ENCODE data around the gene DMP1. TPM values are rescaled to one million over a fixed set of nuclear protein-coding genes. Genes with fewer than 3 reads are reported as not detected.

DMP1 gene
- total RNA-seq = not detected

GRCh38 chr4:87649980-87650379, at the start of gene DMP1:
DMP1 (plus strand) TSS chr4:87650280; CDS start chr4:87656493, 6,213 bp downstream.
- Mint-ChIP-seq H3K9me3 (no peaks in the 10 kb centered on the region), H3K36me3 (ENCODE audit: insufficient read depth) (no peaks in the 10 kb centered on the region), H3K4me1 (ENCODE audit: low read depth) (no peaks in the 10 kb centered on the region), H3K27me3 (ENCODE audit: low read depth) (peaks cover 2% of the 10 kb centered on the region), H3K4me3 (no peak within 1 kb of the TSS)
- ATAC-seq (no peak), DNase-seq (no peak)

- Mint-ChIP-seq H3K4me3 (no peak overlapping the region), H3K4me1 (ENCODE audit: low read depth) (no peaks in the 10 kb centered on the region), H3K36me3 (ENCODE audit: insufficient read depth) (no peaks in the 10 kb centered on the region), H3K9me3 (peaks cover 3% of the 10 kb centered on the region), H3K27me3 (ENCODE audit: low read depth) (peaks cover 13% of the 10 kb centered on the region)
- DNase-seq (no peak), ATAC-seq (no peak)
Observed at GRCh38 chr4:87601361-87601760, 48.7 kb upstream of the DMP1 start.

- DNase-seq = no peak
- H3K4me1 Mint-ChIP-seq (ENCODE audit: low read depth) = no peaks in the 10 kb centered on the region
- H3K4me3 Mint-ChIP-seq = no peak within 1 kb of the TSS
- H3K36me3 Mint-ChIP-seq (ENCODE audit: insufficient read depth) = no peaks in the 10 kb centered on the region
- no peak for ATAC-seq
- no peaks in the 10 kb centered on the region for H3K9me3 Mint-ChIP-seq
- peaks cover 2% of the 10 kb centered on the region for H3K27me3 Mint-ChIP-seq (ENCODE audit: low read depth)
Observed at GRCh38 chr4:87608229-87608628, 41.9 kb upstream of the DMP1 start, which contains the start of gene DSPP. DSPP (plus strand) TSS chr4:87608529; CDS start chr4:87610909, 2,380 bp downstream.

GRCh38 chr4:87614292-87614890, 35.7 kb upstream of the DMP1 start:
- Mint-ChIP-seq H3K4me1 (ENCODE audit: low read depth) (no peaks in the 10 kb centered on the region), H3K36me3 (ENCODE audit: insufficient read depth) (no peaks in the 10 kb centered on the region), H3K27me3 (ENCODE audit: low read depth) (peaks cover 2% of the 10 kb centered on the region), H3K4me3 (no peak overlapping the region), H3K9me3 (no peaks in the 10 kb centered on the region)
- no peak for DNase-seq
- ATAC-seq = no peak

- Mint-ChIP-seq H3K27me3 (ENCODE audit: low read depth) (no peaks in the 10 kb centered on the region), H3K4me1 (ENCODE audit: low read depth) (no peaks in the 10 kb centered on the region), H3K9me3 (no peaks in the 10 kb centered on the region), H3K4me3 (no peak overlapping the region), H3K36me3 (ENCODE audit: insufficient read depth) (no peaks in the 10 kb centered on the region)
- no peak for DNase-seq
- ATAC-seq = no peak
Observed at GRCh38 chr4:87616268-87616667, 33.8 kb upstream of the DMP1 start.

GRCh38 chr4:87620086-87620485, 30.0 kb upstream of the DMP1 start:
- no peak for ATAC-seq
- no peaks in the 10 kb centered on the region for H3K9me3 Mint-ChIP-seq

GRCh38 chr4:87620491-87620890, 29.6 kb upstream of the DMP1 start:
- DNase-seq (no peak), ATAC-seq (no peak)
- Mint-ChIP-seq H3K36me3 (ENCODE audit: insufficient read depth) (no peaks in the 10 kb centered on the region), H3K4me3 (no peak overlapping the region), H3K27me3 (ENCODE audit: low read depth) (peaks cover 4% of the 10 kb centered on the region), H3K4me1 (ENCODE audit: low read depth) (no peaks in the 10 kb centered on the region), H3K9me3 (no peaks in the 10 kb centered on the region)

More at GRCh38 chr4:87620086-87620485, 30.0 kb upstream of the DMP1 start:
- Mint-ChIP-seq H3K4me3 (no peak overlapping the region), H3K27me3 (ENCODE audit: low read depth) (peaks cover 4% of the 10 kb centered on the region), H3K36me3 (ENCODE audit: insufficient read depth) (no peaks in the 10 kb centered on the region), H3K4me1 (ENCODE audit: low read depth) (no peaks in the 10 kb centered on the region)
- DNase-seq = no peak

- H3K27me3 Mint-ChIP-seq (ENCODE audit: low read depth) = peaks cover 4% of the 10 kb centered on the region
- no peak overlapping the region for H3K4me3 Mint-ChIP-seq
- no peaks in the 10 kb centered on the region for H3K4me1 Mint-ChIP-seq (ENCODE audit: low read depth)
- H3K9me3 Mint-ChIP-seq = no peaks in the 10 kb centered on the region
- DNase-seq = no peak
- H3K36me3 Mint-ChIP-seq (ENCODE audit: insufficient read depth) = no peaks in the 10 kb centered on the region
- no peak for ATAC-seq
Observed at GRCh38 chr4:87622303-87622702, 27.8 kb upstream of the DMP1 start.

GRCh38 chr4:87624698-87625097, 25.4 kb upstream of the DMP1 start:
- Mint-ChIP-seq H3K36me3 (ENCODE audit: insufficient read depth) (no peaks in the 10 kb centered on the region), H3K4me3 (no peak overlapping the region), H3K9me3 (peaks cover 4% of the 10 kb centered on the region), H3K4me1 (ENCODE audit: low read depth) (no peaks in the 10 kb centered on the region), H3K27me3 (ENCODE audit: low read depth) (peaks cover 4% of the 10 kb centered on the region)
- no peak for ATAC-seq
- no peak for DNase-seq

GRCh38 chr4:87631668-87632067, 18.4 kb upstream of the DMP1 start:
- H3K4me3 Mint-ChIP-seq = no peak overlapping the region
- H3K27me3 Mint-ChIP-seq (ENCODE audit: low read depth) = peaks cover 3% of the 10 kb centered on the region
- no peaks in the 10 kb centered on the region for H3K4me1 Mint-ChIP-seq (ENCODE audit: low read depth)
- ATAC-seq (no peak), DNase-seq (no peak)
- peaks cover 4% of the 10 kb centered on the region for H3K9me3 Mint-ChIP-seq
- no peaks in the 10 kb centered on the region for H3K36me3 Mint-ChIP-seq (ENCODE audit: insufficient read depth)

- no peaks in the 10 kb centered on the region for H3K4me1 Mint-ChIP-seq (ENCODE audit: low read depth)
- H3K36me3 Mint-ChIP-seq (ENCODE audit: insufficient read depth) = no peaks in the 10 kb centered on the region
- ATAC-seq (no peak), DNase-seq (no peak)
- no peak overlapping the region for H3K4me3 Mint-ChIP-seq
- peaks cover 5% of the 10 kb centered on the region for H3K27me3 Mint-ChIP-seq (ENCODE audit: low read depth)
- H3K9me3 Mint-ChIP-seq = peaks cover 4% of the 10 kb centered on the region
Observed at GRCh38 chr4:87632469-87632868, 17.6 kb upstream of the DMP1 start.

- Mint-ChIP-seq H3K9me3 (peaks cover 4% of the 10 kb centered on the region), H3K4me3 (no peak overlapping the region), H3K36me3 (ENCODE audit: insufficient read depth) (no peaks in the 10 kb centered on the region), H3K4me1 (ENCODE audit: low read depth) (no peaks in the 10 kb centered on the region), H3K27me3 (ENCODE audit: low read depth) (peaks cover 5% of the 10 kb centered on the region)
- DNase-seq (no peak), ATAC-seq (no peak)
Observed at GRCh38 chr4:87633243-87633642, 16.8 kb upstream of the DMP1 start.

GRCh38 chr4:87644286-87644685, 5.8 kb upstream of the DMP1 start:
- Mint-ChIP-seq H3K4me1 (ENCODE audit: low read depth) (no peaks in the 10 kb centered on the region), H3K4me3 (no peak overlapping the region), H3K36me3 (ENCODE audit: insufficient read depth) (no peaks in the 10 kb centered on the region), H3K9me3 (no peaks in the 10 kb centered on the region), H3K27me3 (ENCODE audit: low read depth) (no peaks in the 10 kb centered on the region)
- DNase-seq (no peak), ATAC-seq (no peak)

- DNase-seq = no peak
- Mint-ChIP-seq H3K4me3 (no peak overlapping the region), H3K4me1 (ENCODE audit: low read depth) (no peaks in the 10 kb centered on the region), H3K36me3 (ENCODE audit: insufficient read depth) (no peaks in the 10 kb centered on the region), H3K9me3 (no peaks in the 10 kb centered on the region), H3K27me3 (ENCODE audit: low read depth) (peaks cover 2% of the 10 kb centered on the region)
- ATAC-seq = no peak
Observed at GRCh38 chr4:87650938-87651337, 858 bp downstream of the DMP1 start.

GRCh38 chr4:87651941-87652340, 1.9 kb downstream of the DMP1 start:
- ATAC-seq = no peak
- no peak for DNase-seq
- Mint-ChIP-seq H3K27me3 (ENCODE audit: low read depth) (peaks cover 2% of the 10 kb centered on the region), H3K4me1 (ENCODE audit: low read depth) (no peaks in the 10 kb centered on the region), H3K4me3 (no peak overlapping the region), H3K36me3 (ENCODE audit: insufficient read depth) (no peaks in the 10 kb centered on the region), H3K9me3 (no peaks in the 10 kb centered on the region)
